PC-9 (cell line): ENCODE data around the gene ZNF778. TPM values are rescaled to one million over a fixed set of nuclear protein-coding genes. Genes with fewer than 3 reads are reported as not detected.

Source experiments
- BruUV-seq: library from RNA; stranded (reverse); fragments of 400-500 nt; replicated peaks from 2 replicates; lab custom pipeline; 2021; lab: Mats Ljungman, UMichigan
- CTCF ChIA-PET: fragments of 300-600 bp; sonication (Branson Sonifier 250); formaldehyde crosslinking; loops from one replicate; lab custom pipeline; 2022; ENCODE audit warnings: antibody characterized with exemption; lab: Charles Lee
- POLR2A ChIA-PET: fragments of 300-600 bp; sonication (Branson Sonifier 250); formaldehyde crosslinking; loops from one replicate; lab custom pipeline; 2022; ENCODE audit warnings: antibody characterized with exemption; ENCODE audit not compliant: unreplicated experiment; lab: Charles Lee
- DNase-seq, 2 experiments: peaks; one replicate each; pipeline versions ENCODE4 v3.0.0 to v3.0.0-alpha.2; 2015 to 2022; ENCODE audit warnings: mixed read lengths in 1 of 2
- H2AFZ ChIP-seq: fragments of 200-600 bp; sonication (generic); 2 replicates; pipeline ENCODE4 v1.8.1; 2017; ENCODE audit warnings: antibody characterized with exemption
- H3F3A ChIP-seq: fragments of 200-600 bp; sonication (generic); 2 replicates; pipeline ENCODE4 v1.8.1; 2017; ENCODE audit warnings: antibody characterized with exemption, mild to moderate bottlenecking, low read depth; ENCODE audit not compliant: insufficient read depth
- H3K27ac ChIP-seq: fragments of 200-600 bp; sonication (generic); 2 replicates; pipeline ENCODE4 v1.6.1; 2016; ENCODE audit warnings: mixed run types
- H3K27me3 ChIP-seq: fragments of 200-600 bp; sonication (generic); 2 replicates; pipeline ENCODE4 v1.6.1; 2016; ENCODE audit warnings: low read depth, mixed run types; ENCODE audit not compliant: insufficient read depth
- H3K36me3 ChIP-seq: fragments of 200-600 bp; sonication (generic); 2 replicates; pipeline ENCODE4 v1.6.1; 2016; ENCODE audit warnings: low read depth, mixed run types
- H3K4me1 ChIP-seq: fragments of 200-600 bp; sonication (generic); replicated peaks from 2 replicates; pipeline ENCODE4 v1.6.1; 2016; ENCODE audit warnings: mixed run types; ENCODE audit not compliant: insufficient read depth
- H3K4me2 ChIP-seq: fragments of 200-600 bp; sonication (generic); 2 replicates; pipeline ENCODE4 v1.6.1; 2017; ENCODE audit warnings: mixed run types
- H3K4me3 ChIP-seq: fragments of 200-600 bp; sonication (generic); 2 replicates; pipeline ENCODE4 v1.6.1; 2016; ENCODE audit warnings: mixed run types
- H3K79me2 ChIP-seq: fragments of 200-600 bp; sonication (generic); 2 replicates; pipeline ENCODE4 v1.6.1; 2017; ENCODE audit warnings: low read depth, mixed run types
- H3K9me2 ChIP-seq: fragments of 200-600 bp; sonication (generic); 2 replicates; pipeline ENCODE4 v1.8.1; 2017; ENCODE audit warnings: mild to moderate bottlenecking; ENCODE audit not compliant: insufficient read depth
- H3K9me3 ChIP-seq: fragments of 200-600 bp; sonication (generic); 2 replicates; pipeline ENCODE4 v1.8.1; 2016; ENCODE audit warnings: low read depth; ENCODE audit not compliant: insufficient read depth
- H4K20me1 ChIP-seq: fragments of 200-600 bp; sonication (generic); 2 replicates; pipeline ENCODE4 v1.8.1; 2017; ENCODE audit not compliant: insufficient read depth
- CTCF ChIP-seq: fragments of 200-600 bp; sonication (generic); conservative IDR thresholded peaks from 2 replicates; pipeline ENCODE4 v1.6.1; 2017; ENCODE audit warnings: mixed run types, antibody characterized with exemption, mild to moderate bottlenecking, moderate library complexity
- EZH2 ChIP-seq: fragments of 200-600 bp; sonication (generic); IDR thresholded peaks from 2 replicates; pipeline ENCODE4 v1.8.0; 2017; ENCODE audit warnings: antibody characterized with exemption, low read depth
- intact Hi-C: fragments of 100-400 bp; cut with micrococcal nuclease; formaldehyde crosslinking; loops from one replicate; pipeline ENCODE4 v1.10.0; 2022; ENCODE audit not compliant: unreplicated experiment
- total RNA-seq: library from RNA; stranded (reverse); gene quantifications from 2 replicates; pipeline ENCODE4 v1.2.3, GENCODE V29; 2021

The ZNF778 gene
- total RNA-seq, 1 experiment from 2014 or later: 9.5 TPM

GRCh38 chr16:89275284-89275584, 57.7 kb downstream of the ZNF778 start:
- Histone ChIP-seq H3K9me2 (no peaks in the 10 kb centered on the region), H3K27me3 (no peaks in the 10 kb centered on the region), H3K9me3 (no peaks in the 10 kb centered on the region), H3F3A (peaks cover 15% of the 10 kb centered on the region; the same call in 1 of the 2 replicates), H3K27ac (no peak overlapping the region), H3K79me2 (no peaks in the 10 kb centered on the region), H3K4me1 (no peaks in the 10 kb centered on the region), H4K20me1 (peaks cover 80% of the 10 kb centered on the region), H3K4me2 (no peak overlapping the region), H3K4me3 (no peak overlapping the region), H3K36me3 (peaks cover 31% of the 10 kb centered on the region), H2AFZ (no peak overlapping the region)
- intact Hi-C loops: no loop called here
- BruUV-seq: no TSS peak
- DNase-seq: no peak
- TF ChIP-seq CTCF: no peak
- no peak for TF ChIP-seq EZH2
- POLR2A ChIA-PET: no interaction called here
- CTCF ChIA-PET: no interaction called here

GRCh38 chr16:89275837-89276720, 58.6 kb downstream of the ZNF778 start:
- H3K27ac ChIP-seq: no peak overlapping the region
- H3K4me2 ChIP-seq: no peak overlapping the region
- H3K9me2 ChIP-seq: no peaks in the 10 kb centered on the region
- H3K36me3 ChIP-seq: peaks cover 31% of the 10 kb centered on the region
- H3K4me1 ChIP-seq: no peaks in the 10 kb centered on the region
- H3K4me3 ChIP-seq: no peak overlapping the region
- no peak overlapping the region for H2AFZ ChIP-seq
- H3K27me3 ChIP-seq: no peaks in the 10 kb centered on the region
- no peaks in the 10 kb centered on the region for H3K79me2 ChIP-seq
- ChIA-PET CTCF (no interaction called here), POLR2A (no interaction called here)
- DNase-seq: no peak
- no TSS peak for BruUV-seq
- H4K20me1 ChIP-seq: peaks cover 78% of the 10 kb centered on the region
- no peaks in the 10 kb centered on the region for H3K9me3 ChIP-seq
- TF ChIP-seq EZH2 (no peak), CTCF (no peak)
- intact Hi-C loops: no loop called here
- H3F3A ChIP-seq: peaks cover 11% of the 10 kb centered on the region; the same call in 1 of the 2 replicates

GRCh38 chr16:89277049-89277448, 59.5 kb downstream of the ZNF778 start:
- intact Hi-C loops: no loop called here
- Histone ChIP-seq H3K79me2 (no peaks in the 10 kb centered on the region), H4K20me1 (peaks cover 75% of the 10 kb centered on the region), H3K36me3 (peaks cover 25% of the 10 kb centered on the region), H2AFZ (no peak overlapping the region), H3K4me1 (no peaks in the 10 kb centered on the region), H3F3A (peaks cover 4% of the 10 kb centered on the region; the same call in 1 of the 2 replicates), H3K4me3 (no peak overlapping the region), H3K27ac (no peak overlapping the region), H3K9me3 (no peaks in the 10 kb centered on the region), H3K9me2 (no peaks in the 10 kb centered on the region), H3K4me2 (no peak overlapping the region), H3K27me3 (no peaks in the 10 kb centered on the region)
- no peak for TF ChIP-seq EZH2
- TF ChIP-seq CTCF: no peak
- ChIA-PET POLR2A (no interaction called here), CTCF (no interaction called here)
- no TSS peak for BruUV-seq
- no peak for DNase-seq
